H9 (cell line): Measurements from ENCODE around the gene CUEDC2. TPM values are rescaled to one million over a fixed set of nuclear protein-coding genes. Genes with fewer than 3 reads are reported as not detected.

ENCODE experiments used
- DNase-seq: peaks from one replicate; pipeline ENCODE4 v3.0.0-alpha.2; 2017
- H2AFZ ChIP-seq: one replicate; pipeline ENCODE4 v1.6.1; 2013; ENCODE audit warnings: mild to moderate bottlenecking, low read length, control low read depth, moderate library complexity
- H2AK5ac ChIP-seq: 2 replicates; pipeline ENCODE4 v1.6.1; 2013; ENCODE audit warnings: low read length, control low read depth, mixed read lengths; ENCODE audit not compliant: insufficient read length
- H2BK120ac ChIP-seq: one replicate; pipeline ENCODE4 v1.6.1; 2013; ENCODE audit warnings: low read depth, mild to moderate bottlenecking, low read length, control low read depth, inconsistent platforms; ENCODE audit not compliant: poor library complexity, severe bottlenecking
- H2BK12ac ChIP-seq: 2 replicates; pipeline ENCODE4 v1.6.1; 2013; ENCODE audit warnings: low read length, control low read depth, mixed read lengths, low read depth; ENCODE audit not compliant: insufficient read length
- H2BK15ac ChIP-seq: 2 replicates; pipeline ENCODE4 v1.6.1; 2013; ENCODE audit warnings: low read depth, low read length, control low read depth
- H2BK20ac ChIP-seq: one replicate; pipeline ENCODE4 v1.6.1; 2013; ENCODE audit warnings: low read depth, mild to moderate bottlenecking, low read length, control low read depth, inconsistent platforms; ENCODE audit not compliant: poor library complexity, severe bottlenecking
- H2BK5ac ChIP-seq: 2 replicates; pipeline ENCODE4 v1.6.1; 2013; ENCODE audit warnings: low read length, control low read depth, mixed read lengths; ENCODE audit not compliant: insufficient read length
- H3K14ac ChIP-seq: 2 replicates; pipeline ENCODE4 v1.6.1; 2013; ENCODE audit warnings: low read length, control low read depth; ENCODE audit not compliant: insufficient read depth
- H3K18ac ChIP-seq: 2 replicates; pipeline ENCODE4 v1.6.1; 2013; ENCODE audit warnings: low read depth, mild to moderate bottlenecking, mixed read lengths, low read length, control low read depth; ENCODE audit not compliant: insufficient read length
- H3K23ac ChIP-seq: 2 replicates; pipeline ENCODE4 v1.6.1; 2013; ENCODE audit warnings: low read length, control low read depth, mixed read lengths, low read depth; ENCODE audit not compliant: insufficient read length
- H3K23me2 ChIP-seq: 2 replicates; pipeline ENCODE4 v1.6.1; 2013; ENCODE audit warnings: low read depth, mild to moderate bottlenecking, mixed read lengths, low read length, control low read depth; ENCODE audit not compliant: insufficient read length, poor library complexity, severe bottlenecking
- H3K27ac ChIP-seq: 2 replicates; pipeline ENCODE4 v1.5.1; 2013; ENCODE audit warnings: low read length, control low read depth, mixed read lengths, low read depth; ENCODE audit not compliant: insufficient read length
- H3K27me3 ChIP-seq: 2 replicates; pipeline ENCODE4 v1.6.1; 2013; ENCODE audit warnings: low read length, control low read depth, inconsistent platforms; ENCODE audit not compliant: insufficient read depth
- H3K4ac ChIP-seq: 2 replicates; pipeline ENCODE4 v1.6.1; 2013; ENCODE audit warnings: low read depth, mild to moderate bottlenecking, control low read depth, inconsistent platforms, low read length, moderate library complexity
- H3K4me1 ChIP-seq: 2 replicates; pipeline ENCODE4 v1.6.1; 2013; ENCODE audit warnings: low read length, control low read depth, inconsistent platforms; ENCODE audit not compliant: insufficient read depth
- H3K4me2 ChIP-seq: 2 replicates; pipeline ENCODE4 v1.6.1; 2013; ENCODE audit warnings: low read length, control low read depth, mixed read lengths; ENCODE audit not compliant: insufficient read length, insufficient read depth
- H3K56ac ChIP-seq: 2 replicates; pipeline ENCODE4 v1.6.1; 2013; ENCODE audit warnings: low read depth, mild to moderate bottlenecking, mixed read lengths, low read length, control low read depth; ENCODE audit not compliant: insufficient read length
- H3K79me1 ChIP-seq: 2 replicates; pipeline ENCODE4 v1.6.1; 2013; ENCODE audit warnings: low read depth, mild to moderate bottlenecking, moderate library complexity, low read length, control low read depth, inconsistent platforms; ENCODE audit not compliant: insufficient read depth, poor library complexity, severe bottlenecking
- H3K79me2 ChIP-seq: 2 replicates; pipeline ENCODE4 v1.6.1; 2013; ENCODE audit warnings: low read length, control low read depth, inconsistent platforms; ENCODE audit not compliant: insufficient read depth
- H3K9ac ChIP-seq: 2 replicates; pipeline ENCODE4 v1.6.1; 2013; ENCODE audit warnings: low read length, control low read depth, mixed read lengths; ENCODE audit not compliant: insufficient read length; ENCODE audit errors: extremely low read depth
- H3K9me3 ChIP-seq: one replicate; pipeline ENCODE4 v1.6.1; 2013; ENCODE audit warnings: low read depth, low read length, inconsistent platforms; ENCODE audit not compliant: control insufficient read depth
- H3T11ph ChIP-seq: one replicate; pipeline ENCODE4 v1.6.1; 2013; ENCODE audit warnings: mild to moderate bottlenecking, low read length, control low read depth, inconsistent platforms
- H4K20me1 ChIP-seq: one replicate; pipeline ENCODE4 v1.6.1; 2013; ENCODE audit not compliant: control insufficient read depth, insufficient read length, insufficient read depth
- H4K5ac ChIP-seq: 2 replicates; pipeline ENCODE4 v1.6.1; 2013; ENCODE audit warnings: low read depth, mild to moderate bottlenecking, mixed read lengths, low read length, control low read depth; ENCODE audit not compliant: insufficient read length
- H4K8ac ChIP-seq: replicated peaks from 2 replicates; pipeline ENCODE4 v1.6.1; 2013; ENCODE audit warnings: low read length, control low read depth, mixed read lengths, low read depth; ENCODE audit not compliant: insufficient read length
- H4K91ac ChIP-seq: 2 replicates; pipeline ENCODE4 v1.6.1; 2013; ENCODE audit warnings: low read depth, mild to moderate bottlenecking, moderate library complexity, mixed read lengths, low read length, control low read depth; ENCODE audit not compliant: insufficient read length
- H3K27ac Mint-ChIP-seq, 3 experiments: 2 replicates in 2 of 3; 3 replicates in 1 of 3; pipeline ENCODE4 v1.8.0; 2020 to 2021; ENCODE audit warnings: mixed read lengths in 3 of 3, mild to moderate bottlenecking in 1 of 3, moderate library complexity in 1 of 3
- H3K27me3 Mint-ChIP-seq: 2 replicates; pipeline ENCODE4 v1.8.0; 2021; ENCODE audit warnings: low read depth, mild to moderate bottlenecking, moderate library complexity, mixed read lengths
- H3K36me3 Mint-ChIP-seq, 3 experiments: 2 replicates in 2 of 3; 3 replicates in 1 of 3; pipeline ENCODE4 v1.8.0; 2020 to 2021; ENCODE audit warnings: low read depth in 3 of 3, mixed read lengths in 3 of 3; ENCODE audit not compliant: insufficient read depth in 1 of 3
- H3K4me1 Mint-ChIP-seq, 2 experiments: 2 replicates each; pipeline ENCODE4 v1.8.0; 2020; ENCODE audit warnings: mixed read lengths in 2 of 2
- H3K4me3 Mint-ChIP-seq, 2 experiments: 2 replicates in 1 of 2; 3 replicates in 1 of 2; pipeline ENCODE4 v1.8.0; 2020 to 2021; ENCODE audit warnings: mild to moderate bottlenecking in 2 of 2, mixed read lengths in 2 of 2, moderate library complexity in 1 of 2
- H3K9me3 Mint-ChIP-seq, 2 experiments: 2 replicates in 1 of 2; 3 replicates in 1 of 2; pipeline ENCODE4 v1.8.0; 2020; ENCODE audit warnings: mild to moderate bottlenecking in 2 of 2, mixed read lengths in 2 of 2, moderate library complexity in 1 of 2
- CTCF ChIP-seq: fragments of 200-600 bp; sonication (generic); conservative IDR thresholded peaks from 3 replicates; pipeline ENCODE4 v1.8.0; 2021; ENCODE audit warnings: antibody characterized with exemption, mild to moderate bottlenecking
- WGBS: extraction: QIAGEN DNeasy Blood & Tissue Kit; methylation state at CpG from one replicate; pipeline ENCODE4 v1.1.7; 2013; ENCODE audit warnings: missing lambda C conversion rate, low lambda C conversion rate, mixed read lengths; ENCODE audit not compliant: insufficient read length; ENCODE audit errors: extremely low coverage; 5-methylcytosine and 5-hydroxymethylcytosine counted together
- total RNA-seq: library from RNA; stranded (reverse); gene quantifications from 2 replicates; pipeline ENCODE4 v1.2.1, GENCODE V29; 2021

Gene CUEDC2
- total RNA-seq, 1 experiment from 2014 or later = 41.2 TPM

DNA sequence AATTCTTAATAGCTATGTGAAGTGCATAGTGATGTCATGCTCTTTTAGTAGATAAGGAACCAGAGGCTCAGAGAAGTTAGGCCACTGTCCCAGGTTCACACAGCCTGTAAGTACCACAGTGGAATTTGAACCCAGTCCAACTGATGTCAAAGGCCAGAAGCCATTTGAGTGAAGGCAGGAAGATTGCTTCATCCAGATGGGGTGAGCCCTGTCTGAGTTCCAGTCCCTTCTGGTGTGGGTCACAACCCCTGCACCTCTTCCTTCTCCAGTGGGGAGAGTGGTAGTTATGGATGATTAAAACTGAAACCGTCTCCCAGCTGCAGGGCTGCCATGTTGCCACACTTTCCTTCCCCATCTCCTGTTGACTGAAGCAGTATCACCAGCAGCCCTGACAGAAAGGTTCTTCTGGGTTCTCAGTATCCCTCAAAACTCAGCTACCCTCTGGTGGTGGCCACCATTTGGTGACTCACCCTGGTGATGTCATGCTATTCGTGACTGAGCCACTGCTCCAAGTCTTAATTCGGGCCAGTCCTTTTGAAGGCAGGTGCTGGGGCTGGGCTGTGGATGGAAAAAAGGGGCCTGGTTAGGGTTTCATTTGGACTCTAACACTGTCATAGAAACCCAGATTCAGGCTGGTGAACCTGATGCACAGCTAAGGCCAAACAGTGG, 20.4 kb upstream of the CUEDC2 start:
- H2AK5ac ChIP-seq = no peak overlapping the region
- peaks cover 3% of the 10 kb centered on the region for H3K79me1 ChIP-seq
- H2BK5ac ChIP-seq = no peak overlapping the region
- no peaks in the 10 kb centered on the region for H4K20me1 ChIP-seq
- H3K9ac ChIP-seq = no peak overlapping the region
- H3K4me3 Mint-ChIP-seq = peak overlapping the region; percentile 14 to 31; a peak in 1 of 5 replicates
- peaks cover 6 to 22% (median 7%) of the 10 kb centered on the region in 3 experiments for H3K36me3 Mint-ChIP-seq
- no peak overlapping the region for H3T11ph ChIP-seq
- no peak for DNase-seq
- H3K27me3 ChIP-seq = 0 out of 2 replicates have a peak, but pooled peaks cover 2% of the 10 kb centered on the region
- WGBS = no CpG with 5 or more reads among the region's 3 CpGs
- no peak overlapping the region for H2BK15ac ChIP-seq
- H3K4ac ChIP-seq = no peak overlapping the region
- peaks cover 11% of the 10 kb centered on the region for H3K23me2 ChIP-seq
- no peaks in the 10 kb centered on the region; the same call in 1 of the 2 replicates for H3K27me3 Mint-ChIP-seq
- H3K23ac ChIP-seq = no peak overlapping the region
- H3K9me3 Mint-ChIP-seq = no peaks in the 10 kb centered on the region; a peak in 2 of 5 replicates
- no peaks in the 10 kb centered on the region for H3K9me3 ChIP-seq
- no peak overlapping the region for H3K14ac ChIP-seq
- peak overlapping the region in 1 of 3 experiments; percentile 75; a peak in 1 of 7 replicates for H3K27ac Mint-ChIP-seq
- no peak overlapping the region for H4K8ac ChIP-seq
- peaks cover 47 to 58% of the 10 kb centered on the region in 2 experiments for H3K4me1 Mint-ChIP-seq
- TF ChIP-seq CTCF = no peak
- no peak overlapping the region for H2BK120ac ChIP-seq
- H3K56ac ChIP-seq = no peak overlapping the region
- no peak overlapping the region for H2BK20ac ChIP-seq
- H3K79me2 ChIP-seq = peaks cover 3% of the 10 kb centered on the region; the same call in 1 of the 2 replicates
- no peak overlapping the region for H4K5ac ChIP-seq
- H3K18ac ChIP-seq = no peak overlapping the region
- H4K91ac ChIP-seq = no peak overlapping the region
- H3K4me1 ChIP-seq = peaks cover 7% of the 10 kb centered on the region; the same call in 1 of the 2 replicates
- H3K4me2 ChIP-seq = no peak overlapping the region
- no peak overlapping the region for H3K27ac ChIP-seq
- H2AFZ ChIP-seq = no peak overlapping the region
- no peak overlapping the region for H2BK12ac ChIP-seq
